Measurements from ENCODE around the gene OR4C45. TPM values are rescaled to one million over a fixed set of nuclear protein-coding genes. Genes with fewer than 3 reads are reported as not detected.

The OR4C45 gene
- total RNA-seq, 1 experiment from 2014 or later, result not detected

DNA sequence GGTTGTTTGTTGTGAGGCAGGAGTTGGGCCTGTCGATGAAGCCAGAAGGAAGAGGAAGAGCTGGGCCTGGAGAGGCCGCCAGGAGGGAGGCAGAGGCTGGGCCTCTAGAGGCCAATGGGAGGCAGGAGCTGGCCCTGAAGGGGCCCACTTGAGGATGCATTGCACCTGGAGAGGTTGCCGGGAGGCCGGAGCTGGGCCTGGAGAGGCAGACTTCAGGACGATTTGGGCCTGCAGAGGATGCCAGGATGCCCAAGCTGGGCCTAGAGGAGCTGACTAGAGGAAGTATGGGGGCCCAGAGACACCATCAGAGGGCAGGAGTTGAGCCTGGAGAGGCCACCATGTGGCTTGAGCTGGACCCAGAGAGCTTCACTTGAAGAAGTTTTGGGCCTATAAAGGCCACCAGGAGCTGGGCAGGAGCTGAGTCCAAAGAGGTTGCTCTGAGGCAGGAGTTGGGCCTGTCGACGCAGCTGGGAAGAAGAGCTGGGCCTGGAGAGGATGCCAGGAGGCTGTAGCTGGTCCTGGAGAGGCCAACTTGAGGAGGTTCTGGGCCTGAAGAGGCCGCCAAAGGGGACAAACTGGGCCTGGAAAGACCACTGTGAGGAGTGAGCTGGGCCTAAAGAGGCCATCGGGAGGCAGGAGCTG, 39.0 kb downstream of the OR4C45 start:
- ATAC-seq (no peak), DNase-seq (ENCODE audit: low read depth, low spot score) (no peak)
- H2AFZ ChIP-seq (ENCODE audit: low read depth, low read length, poor library complexity, severe bottlenecking), result no peak overlapping the region
- no peaks in the 10 kb centered on the region for H3K27me3 ChIP-seq (ENCODE audit: insufficient read depth, low read length)
- ChIA-PET CTCF (no interaction called here), RAD21 (ENCODE audit: low non-redundant PET in 1 of 2, low total read pairs in 2 of 2, uncharacterized antibody in 2 of 2, unreplicated experiment in 2 of 2) (no interaction called here), POLR2A (no interaction called here)
- no peak overlapping the region for H3K9ac ChIP-seq (ENCODE audit: low read length)
- H3K36me3 ChIP-seq (ENCODE audit: control insufficient read depth in 1 of 2, insufficient read depth in 2 of 2, low read length in 2 of 2), result no peaks in the 10 kb centered on the region
- BruUV-seq (replicated peaks), result no TSS peak
- no peaks in the 10 kb centered on the region for H3K4me1 ChIP-seq (ENCODE audit: control insufficient read depth in 1 of 2, insufficient read depth in 2 of 2, low read length in 2 of 2)
- TF ChIP-seq CBX3 (IDR thresholded peaks at IDR 0.05; ENCODE audit: low read depth) (no peak), SP1 (IDR thresholded peaks at IDR 0.05; ENCODE audit: low read depth) (no peak), CEBPB (IDR thresholded peaks at IDR 0.05; ENCODE audit: low read depth) (no peak), YY1 (IDR thresholded peaks at IDR 0.05; ENCODE audit: extremely low read depth, insufficient replicate concordance, low read depth, low read length) (no peak), ZFX (IDR thresholded peaks at IDR 0.05) (no peak), JUND (IDR thresholded peaks at IDR 0.05) (no peak), ELF1 (IDR thresholded peaks at IDR 0.05; ENCODE audit: borderline replicate concordance, low read depth) (no peak)
- TF ChIP-seq, protein P1, sequence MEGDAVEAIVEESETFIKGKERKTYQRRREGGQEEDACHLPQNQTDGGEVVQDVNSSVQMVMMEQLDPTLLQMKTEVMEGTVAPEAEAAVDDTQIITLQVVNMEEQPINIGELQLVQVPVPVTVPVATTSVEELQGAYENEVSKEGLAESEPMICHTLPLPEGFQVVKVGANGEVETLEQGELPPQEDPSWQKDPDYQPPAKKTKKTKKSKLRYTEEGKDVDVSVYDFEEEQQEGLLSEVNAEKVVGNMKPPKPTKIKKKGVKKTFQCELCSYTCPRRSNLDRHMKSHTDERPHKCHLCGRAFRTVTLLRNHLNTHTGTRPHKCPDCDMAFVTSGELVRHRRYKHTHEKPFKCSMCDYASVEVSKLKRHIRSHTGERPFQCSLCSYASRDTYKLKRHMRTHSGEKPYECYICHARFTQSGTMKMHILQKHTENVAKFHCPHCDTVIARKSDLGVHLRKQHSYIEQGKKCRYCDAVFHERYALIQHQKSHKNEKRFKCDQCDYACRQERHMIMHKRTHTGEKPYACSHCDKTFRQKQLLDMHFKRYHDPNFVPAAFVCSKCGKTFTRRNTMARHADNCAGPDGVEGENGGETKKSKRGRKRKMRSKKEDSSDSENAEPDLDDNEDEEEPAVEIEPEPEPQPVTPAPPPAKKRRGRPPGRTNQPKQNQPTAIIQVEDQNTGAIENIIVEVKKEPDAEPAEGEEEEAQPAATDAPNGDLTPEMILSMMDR (IDR thresholded peaks at IDR 0.05 in 2 of 3, conservative IDR thresholded peaks at IDR 0.05 in 1 of 3; ENCODE audit: borderline replicate concordance in 1 of 3, insufficient read depth in 1 of 3, low read depth in 2 of 3, low read length in 2 of 3), result no peak
- TF ChIP-seq, protein P2, sequence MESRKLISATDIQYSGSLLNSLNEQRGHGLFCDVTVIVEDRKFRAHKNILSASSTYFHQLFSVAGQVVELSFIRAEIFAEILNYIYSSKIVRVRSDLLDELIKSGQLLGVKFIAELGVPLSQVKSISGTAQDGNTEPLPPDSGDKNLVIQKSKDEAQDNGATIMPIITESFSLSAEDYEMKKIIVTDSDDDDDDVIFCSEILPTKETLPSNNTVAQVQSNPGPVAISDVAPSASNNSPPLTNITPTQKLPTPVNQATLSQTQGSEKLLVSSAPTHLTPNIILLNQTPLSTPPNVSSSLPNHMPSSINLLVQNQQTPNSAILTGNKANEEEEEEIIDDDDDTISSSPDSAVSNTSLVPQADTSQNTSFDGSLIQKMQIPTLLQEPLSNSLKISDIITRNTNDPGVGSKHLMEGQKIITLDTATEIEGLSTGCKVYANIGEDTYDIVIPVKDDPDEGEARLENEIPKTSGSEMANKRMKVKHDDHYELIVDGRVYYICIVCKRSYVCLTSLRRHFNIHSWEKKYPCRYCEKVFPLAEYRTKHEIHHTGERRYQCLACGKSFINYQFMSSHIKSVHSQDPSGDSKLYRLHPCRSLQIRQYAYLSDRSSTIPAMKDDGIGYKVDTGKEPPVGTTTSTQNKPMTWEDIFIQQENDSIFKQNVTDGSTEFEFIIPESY (IDR thresholded peaks at IDR 0.05; ENCODE audit: extremely low read depth, insufficient replicate concordance, low read length), result no peak
- H3K9me3 ChIP-seq (ENCODE audit: control insufficient read depth in 1 of 2, insufficient read depth in 1 of 2, low read depth in 1 of 2, low read length in 2 of 2), result no peaks in the 10 kb centered on the region; a peak in 1 of 4 replicates
- H4K20me1 ChIP-seq (ENCODE audit: insufficient read depth), result no peaks in the 10 kb centered on the region
- H3K79me2 ChIP-seq (ENCODE audit: insufficient read depth, low read length), result no peaks in the 10 kb centered on the region
- no peak overlapping the region for H3K4me3 ChIP-seq (replicated peaks in 1 of 2; ENCODE audit: low read depth in 1 of 2, low read length in 2 of 2)
- no peak overlapping the region for H3K27ac ChIP-seq (ENCODE audit: low read depth, low read length)
- no peaks in the 10 kb centered on the region for H3K9me2 ChIP-seq (ENCODE audit: insufficient read depth)
- intact Hi-C loops (cut with micrococcal nuclease), result no loop called here
- H3K4me2 ChIP-seq (ENCODE audit: low read length), result no peak overlapping the region

All from HCT116 (cell line).